ENCODE data around the gene CHODL. TPM values are rescaled to one million over a fixed set of nuclear protein-coding genes. Genes with fewer than 3 reads are reported as not detected.

Gene CHODL
- total RNA-seq, 4 donors from 2014 or later: 0.15 to 0.57 (median 0.22) TPM; not detected in 1

DNA sequence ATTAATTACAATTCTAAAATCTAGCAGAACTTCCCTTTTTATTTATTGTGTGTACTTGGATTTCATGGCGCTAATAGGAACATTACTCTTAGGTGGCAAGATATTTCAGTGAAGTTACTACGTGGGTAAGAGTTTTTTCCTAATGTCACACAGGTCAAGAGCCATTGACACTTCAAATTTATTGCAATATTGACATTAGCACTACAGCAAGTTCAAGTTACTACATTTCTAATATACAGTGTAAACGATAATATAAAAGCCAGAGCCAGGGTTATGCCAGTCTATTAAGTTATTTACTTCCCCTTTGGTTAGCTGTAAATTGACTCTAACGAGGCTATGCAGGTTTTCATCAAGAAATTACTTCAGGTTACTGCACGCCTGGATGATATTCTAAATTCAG lies 29.7 kb downstream of the CHODL start:
- DNase-seq: no peak
- TF ChIP-seq POLR2A (IDR thresholded peaks at IDR 0.05): no peak
- TF ChIP-seq, protein P1, sequence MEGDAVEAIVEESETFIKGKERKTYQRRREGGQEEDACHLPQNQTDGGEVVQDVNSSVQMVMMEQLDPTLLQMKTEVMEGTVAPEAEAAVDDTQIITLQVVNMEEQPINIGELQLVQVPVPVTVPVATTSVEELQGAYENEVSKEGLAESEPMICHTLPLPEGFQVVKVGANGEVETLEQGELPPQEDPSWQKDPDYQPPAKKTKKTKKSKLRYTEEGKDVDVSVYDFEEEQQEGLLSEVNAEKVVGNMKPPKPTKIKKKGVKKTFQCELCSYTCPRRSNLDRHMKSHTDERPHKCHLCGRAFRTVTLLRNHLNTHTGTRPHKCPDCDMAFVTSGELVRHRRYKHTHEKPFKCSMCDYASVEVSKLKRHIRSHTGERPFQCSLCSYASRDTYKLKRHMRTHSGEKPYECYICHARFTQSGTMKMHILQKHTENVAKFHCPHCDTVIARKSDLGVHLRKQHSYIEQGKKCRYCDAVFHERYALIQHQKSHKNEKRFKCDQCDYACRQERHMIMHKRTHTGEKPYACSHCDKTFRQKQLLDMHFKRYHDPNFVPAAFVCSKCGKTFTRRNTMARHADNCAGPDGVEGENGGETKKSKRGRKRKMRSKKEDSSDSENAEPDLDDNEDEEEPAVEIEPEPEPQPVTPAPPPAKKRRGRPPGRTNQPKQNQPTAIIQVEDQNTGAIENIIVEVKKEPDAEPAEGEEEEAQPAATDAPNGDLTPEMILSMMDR (IDR thresholded peaks at IDR 0.05): no peak
- intact Hi-C loops (cut with DNase I): no loop called here
- Histone ChIP-seq H3K36me3 (no peaks in the 10 kb centered on the region), H3K27me3 (no peaks in the 10 kb centered on the region), H3K9me3 (no peaks in the 10 kb centered on the region), H3K4me3 (no peak overlapping the region), H3K4me1 (no peaks in the 10 kb centered on the region), H3K27ac (no peak overlapping the region)
- 59 to 65% methylated on average over 5 of the region's 5 CpGs for WGBS, 2 donors

DNA sequence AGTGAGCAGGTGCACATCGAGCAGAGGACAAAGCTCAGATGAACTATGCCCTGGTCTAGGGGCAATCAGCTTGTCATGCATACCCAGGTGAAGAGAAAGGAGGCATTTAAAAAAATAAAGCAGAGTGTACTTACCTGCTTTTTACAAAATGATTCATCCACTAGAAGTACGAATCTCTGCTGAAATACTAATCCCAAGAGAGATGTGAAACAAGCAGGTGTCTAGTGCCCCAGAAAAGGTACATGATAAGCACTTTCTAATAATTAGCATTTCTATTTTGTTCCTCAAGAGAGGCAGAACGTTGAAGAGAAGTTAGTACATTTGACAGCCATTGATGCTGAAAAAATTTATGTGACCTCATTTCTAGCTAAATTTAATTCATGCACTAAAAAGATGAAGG lies 31.1 kb downstream of the CHODL start:
- H3K9me3 ChIP-seq: no peaks in the 10 kb centered on the region
- H3K4me3 ChIP-seq: no peak overlapping the region
- no peaks in the 10 kb centered on the region for H3K27me3 ChIP-seq
- no peaks in the 10 kb centered on the region for H3K4me1 ChIP-seq
- 32 to 45% methylated on average over 3 of the region's 3 CpGs for WGBS, 2 donors
- H3K36me3 ChIP-seq: no peaks in the 10 kb centered on the region
- no peak for TF ChIP-seq POLR2A (IDR thresholded peaks at IDR 0.05)
- TF ChIP-seq, protein P1 (IDR thresholded peaks at IDR 0.05): no peak
- intact Hi-C loops (cut with DNase I): no loop called here
- H3K27ac ChIP-seq: no peak overlapping the region
- DNase-seq: no peak

DNA sequence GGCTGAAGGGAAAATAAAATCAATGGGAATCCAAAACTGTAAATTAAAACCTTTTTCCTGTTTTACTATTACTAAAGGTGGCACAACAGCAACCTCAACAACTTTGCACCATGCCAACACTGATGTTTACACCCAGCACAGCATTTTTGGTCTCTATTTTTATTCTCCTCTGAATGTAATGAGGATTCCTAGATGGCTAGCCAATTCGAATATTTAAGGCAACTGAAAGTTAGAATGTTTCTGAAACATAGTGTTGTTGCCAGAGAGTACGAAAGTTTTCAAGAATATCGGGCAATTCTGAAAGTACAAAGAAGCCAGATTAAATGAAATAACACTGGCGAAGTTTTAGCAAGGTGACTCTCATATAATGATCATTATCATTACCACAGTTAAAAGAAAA lies 40.7 kb downstream of the CHODL start:
- no peak for DNase-seq
- Histone ChIP-seq H3K36me3 (no peaks in the 10 kb centered on the region), H3K27ac (no peak overlapping the region), H3K27me3 (no peaks in the 10 kb centered on the region), H3K4me3 (no peak overlapping the region), H3K4me1 (no peaks in the 10 kb centered on the region), H3K9me3 (no peaks in the 10 kb centered on the region)
- intact Hi-C loops (cut with DNase I): no loop called here
- TF ChIP-seq POLR2A (IDR thresholded peaks at IDR 0.05): no peak
- TF ChIP-seq, protein P1 (IDR thresholded peaks at IDR 0.05): no peak
- 71 to 79% methylated on average over 4 of the region's 4 CpGs for WGBS, 2 donors

DNA sequence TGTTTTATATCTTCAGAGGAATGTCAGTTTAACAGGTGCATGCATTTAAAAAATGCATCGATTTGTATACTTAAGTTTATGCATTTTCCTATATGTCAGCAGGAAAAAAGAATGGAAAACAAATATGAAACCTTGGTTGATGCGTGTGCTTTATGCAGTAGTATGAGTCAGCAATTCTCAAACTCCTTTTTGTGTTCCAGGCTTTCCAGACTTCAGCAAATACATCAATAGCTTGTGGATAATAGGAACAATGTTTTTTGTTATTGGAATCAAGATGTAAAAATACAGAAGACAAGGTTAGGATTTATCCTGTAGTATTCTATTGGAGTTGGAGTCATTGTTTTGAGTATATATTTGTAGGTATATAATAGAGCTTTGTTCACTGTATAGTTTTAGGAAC lies 45.2 kb downstream of the CHODL start:
- intact Hi-C loops (cut with DNase I): no loop called here
- DNase-seq: no peak
- Histone ChIP-seq H3K36me3 (no peaks in the 10 kb centered on the region), H3K9me3 (no peaks in the 10 kb centered on the region), H3K4me3 (no peak overlapping the region), H3K27ac (no peak overlapping the region), H3K27me3 (peaks cover 0 to 2% (median 0%) of the 10 kb centered on the region in 4 donors), H3K4me1 (no peaks in the 10 kb centered on the region)
- TF ChIP-seq, protein P1 (IDR thresholded peaks at IDR 0.05): no peak
- no peak for TF ChIP-seq POLR2A (IDR thresholded peaks at IDR 0.05)
- WGBS, 2 donors: 47 to 48% methylated on average over 2 of the region's 2 CpGs

DNA sequence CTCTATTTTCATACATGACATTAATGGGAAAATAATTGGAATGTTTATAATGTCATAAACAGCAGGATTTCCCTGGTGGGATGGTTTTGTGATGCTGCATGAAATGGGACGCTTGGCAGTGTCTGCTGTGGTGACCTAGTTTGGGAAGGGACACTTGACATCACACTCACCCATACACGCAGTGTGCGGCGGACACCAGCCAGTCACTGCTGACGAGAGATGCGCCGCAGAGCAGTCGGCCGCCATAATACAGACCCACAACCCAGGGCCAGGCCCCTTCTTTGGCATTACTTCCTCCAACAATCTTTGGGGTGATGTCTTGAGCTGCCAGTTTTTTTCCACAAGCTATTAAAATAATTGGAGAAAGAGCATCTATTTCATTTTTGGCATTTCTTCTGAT lies 49.5 kb downstream of the CHODL start:
- 76 to 79% methylated on average over 9 of the region's 9 CpGs for WGBS, 2 donors
- H3K36me3 ChIP-seq: no peaks in the 10 kb centered on the region
- H3K27ac ChIP-seq: no peak overlapping the region
- H3K27me3 ChIP-seq: peaks cover 0 to 2% (median 0%) of the 10 kb centered on the region in 4 donors
- H3K9me3 ChIP-seq: no peaks in the 10 kb centered on the region
- DNase-seq: no peak
- TF ChIP-seq, protein P1 (IDR thresholded peaks at IDR 0.05): no peak
- no peak for TF ChIP-seq POLR2A (IDR thresholded peaks at IDR 0.05)
- no peaks in the 10 kb centered on the region for H3K4me1 ChIP-seq
- intact Hi-C loops (cut with DNase I): no loop called here
- no peak overlapping the region for H3K4me3 ChIP-seq

All from esophagus squamous epithelium (tissue), 5 donors.